ENCODE measurements around the gene POLR3H. TPM values are rescaled to one million over a fixed set of nuclear protein-coding genes. Genes with fewer than 3 reads are reported as not detected.

The POLR3H gene
- total RNA-seq, 2 donors from 2014 or later, result 17.6 to 38.1 TPM

GRCh38 chr22:41524251-41524661 lies 20.0 kb downstream of the POLR3H start:
- Histone ChIP-seq H3K27me3 (replicated peaks; ENCODE audit: insufficient read depth) (no peaks in the 10 kb centered on the region), H3K4me1 (ENCODE audit: control insufficient read depth in 1 of 2, low read depth in 2 of 2) (peaks cover 18 to 42% of the 10 kb centered on the region in 2 donors), H3K9me3 (no peaks in the 10 kb centered on the region), H3K36me3 (peaks cover 35% of the 10 kb centered on the region), H3K27ac (peak overlapping the region; percentile 97), H3K4me3 (no peak overlapping the region)
- DNase-seq (ENCODE audit: low spot score), result peak; percentile 55
- peak; percentile 60 for ATAC-seq (ENCODE audit: insufficient number of reproducible peaks, low FRiP score, low read depth)
- no peak for TF ChIP-seq CTCF (IDR thresholded peaks at IDR 0.05)

- TF ChIP-seq CTCF (IDR thresholded peaks at IDR 0.05), result no peak
- peaks cover 18 to 42% of the 10 kb centered on the region in 2 donors for H3K4me1 ChIP-seq (ENCODE audit: control insufficient read depth in 1 of 2, low read depth in 2 of 2)
- H3K4me3 ChIP-seq, result no peak overlapping the region
- H3K36me3 ChIP-seq, result peaks cover 29% of the 10 kb centered on the region
- no peaks in the 10 kb centered on the region for H3K9me3 ChIP-seq
- no peaks in the 10 kb centered on the region for H3K27me3 ChIP-seq (replicated peaks; ENCODE audit: insufficient read depth)
- ATAC-seq (ENCODE audit: insufficient number of reproducible peaks, low FRiP score, low read depth) (peak; percentile 32), DNase-seq (ENCODE audit: low spot score) (no peak)
- peak overlapping the region; percentile 97 for H3K27ac ChIP-seq
These were observed 20.6 kb downstream of the POLR3H start for GRCh38 chr22:41523464-41524221.

- peaks cover 18 to 45% of the 10 kb centered on the region in 2 donors for H3K4me1 ChIP-seq (ENCODE audit: control insufficient read depth in 1 of 2, low read depth in 2 of 2)
- DNase-seq (ENCODE audit: low spot score), result no peak
- no peak for ATAC-seq (ENCODE audit: insufficient number of reproducible peaks, low FRiP score, low read depth)
- H3K4me3 ChIP-seq, result no peak overlapping the region
- H3K27me3 ChIP-seq (replicated peaks; ENCODE audit: insufficient read depth), result no peaks in the 10 kb centered on the region
- no peaks in the 10 kb centered on the region for H3K9me3 ChIP-seq
- no peak for TF ChIP-seq CTCF (IDR thresholded peaks at IDR 0.05)
- H3K36me3 ChIP-seq, result peaks cover 21% of the 10 kb centered on the region
- H3K27ac ChIP-seq, result peak overlapping the region; percentile 97
These were observed 21.5 kb downstream of the POLR3H start for GRCh38 chr22:41522813-41523212.

- DNase-seq (ENCODE audit: low spot score) (no peak), ATAC-seq (ENCODE audit: insufficient number of reproducible peaks, low FRiP score, low read depth) (no peak)
- peaks cover 18 to 43% of the 10 kb centered on the region in 2 donors for H3K4me1 ChIP-seq (ENCODE audit: control insufficient read depth in 1 of 2, low read depth in 2 of 2)
- H3K4me3 ChIP-seq, result no peak overlapping the region
- no peaks in the 10 kb centered on the region for H3K27me3 ChIP-seq (replicated peaks; ENCODE audit: insufficient read depth)
- H3K36me3 ChIP-seq, result peaks cover 15% of the 10 kb centered on the region
- no peak for TF ChIP-seq CTCF (IDR thresholded peaks at IDR 0.05)
- H3K9me3 ChIP-seq, result no peaks in the 10 kb centered on the region
- H3K27ac ChIP-seq, result no peak overlapping the region
These were observed 23.1 kb downstream of the POLR3H start for GRCh38 chr22:41521126-41521525.

- H3K27me3 ChIP-seq (replicated peaks; ENCODE audit: insufficient read depth), result no peaks in the 10 kb centered on the region
- peaks cover 29% of the 10 kb centered on the region for H3K36me3 ChIP-seq
- H3K4me3 ChIP-seq, result no peak overlapping the region
- H3K4me1 ChIP-seq (ENCODE audit: control insufficient read depth in 1 of 2, low read depth in 2 of 2), result peaks cover 0 to 17% of the 10 kb centered on the region in 2 donors
- no peaks in the 10 kb centered on the region for H3K9me3 ChIP-seq
- H3K27ac ChIP-seq, result peak overlapping the region in 1 of 2 donors; percentile 8
- TF ChIP-seq CTCF (IDR thresholded peaks at IDR 0.05), result no peak
- ATAC-seq (ENCODE audit: insufficient number of reproducible peaks, low FRiP score, low read depth) (peak; percentile 25), DNase-seq (ENCODE audit: low spot score) (no peak)
These were observed 26.3 kb downstream of the POLR3H start for GRCh38 chr22:41518048-41518347.
